ENCODE results near the gene TRPC4.

TRPC4 gene

DNA sequence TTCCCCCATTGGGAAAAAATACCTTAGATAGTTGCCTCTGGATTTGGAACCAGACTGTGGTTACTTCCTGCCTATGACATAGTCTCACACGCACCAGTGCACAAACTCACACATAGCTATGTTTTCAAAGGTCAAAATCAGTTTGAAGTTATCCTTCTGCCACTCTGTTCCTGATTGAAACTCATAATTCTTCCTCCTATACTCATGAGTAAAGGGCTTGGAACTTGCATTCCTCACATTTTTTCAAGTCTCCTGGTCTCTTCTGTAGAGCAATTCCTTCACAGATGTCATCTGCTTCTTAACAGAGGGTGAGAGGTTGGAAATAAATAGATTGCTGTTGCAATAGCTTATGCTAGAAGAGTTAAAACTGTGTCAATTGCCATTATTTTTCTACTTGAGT, 252.4 kb downstream of the TRPC4 start:
- H3K4me1 ChIP-seq (ENCODE audit: control insufficient read depth, insufficient read depth, low read length): peaks cover 4% of the 10 kb centered on the region
- H3K9me3 ChIP-seq (ENCODE audit: control insufficient read depth, insufficient read depth, low read length): no peaks in the 10 kb centered on the region
- H3K36me3 ChIP-seq (ENCODE audit: control insufficient read depth, insufficient read depth, low read length): no peaks in the 10 kb centered on the region
- no peak overlapping the region for H3K4me3 ChIP-seq (ENCODE audit: low read depth, low read length)
- H3K9ac ChIP-seq (ENCODE audit: low read depth, low read length): no peak overlapping the region
- no peaks in the 10 kb centered on the region for H3K27me3 ChIP-seq (ENCODE audit: control insufficient read depth, insufficient read depth, low read length)

DNA sequence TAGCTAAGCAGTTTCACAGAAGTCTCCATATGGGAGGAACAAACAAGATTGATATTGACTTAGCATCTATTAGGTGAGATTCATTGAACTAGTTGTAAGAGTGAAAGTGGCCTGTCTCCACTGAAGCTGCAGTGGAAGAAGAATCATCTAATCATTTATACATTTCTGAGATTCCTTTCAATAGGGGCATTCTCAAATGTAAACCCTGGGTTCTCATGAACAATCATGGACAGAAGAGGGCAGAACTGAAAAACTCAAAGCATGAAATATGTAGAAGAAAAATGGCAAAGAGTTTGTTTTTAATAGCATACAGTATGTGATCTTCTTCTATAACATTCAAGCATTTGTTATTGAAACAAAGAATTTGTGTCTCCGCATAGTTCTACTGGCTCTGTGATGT, 253.4 kb downstream of the TRPC4 start:
- Histone ChIP-seq H3K27me3 (ENCODE audit: control insufficient read depth, insufficient read depth, low read length) (no peaks in the 10 kb centered on the region), H3K9ac (ENCODE audit: low read depth, low read length) (no peak overlapping the region), H3K9me3 (ENCODE audit: control insufficient read depth, insufficient read depth, low read length) (no peaks in the 10 kb centered on the region), H3K4me3 (ENCODE audit: low read depth, low read length) (no peak overlapping the region), H3K4me1 (ENCODE audit: control insufficient read depth, insufficient read depth, low read length) (peaks cover 4% of the 10 kb centered on the region), H3K36me3 (ENCODE audit: control insufficient read depth, insufficient read depth, low read length) (no peaks in the 10 kb centered on the region)

DNA sequence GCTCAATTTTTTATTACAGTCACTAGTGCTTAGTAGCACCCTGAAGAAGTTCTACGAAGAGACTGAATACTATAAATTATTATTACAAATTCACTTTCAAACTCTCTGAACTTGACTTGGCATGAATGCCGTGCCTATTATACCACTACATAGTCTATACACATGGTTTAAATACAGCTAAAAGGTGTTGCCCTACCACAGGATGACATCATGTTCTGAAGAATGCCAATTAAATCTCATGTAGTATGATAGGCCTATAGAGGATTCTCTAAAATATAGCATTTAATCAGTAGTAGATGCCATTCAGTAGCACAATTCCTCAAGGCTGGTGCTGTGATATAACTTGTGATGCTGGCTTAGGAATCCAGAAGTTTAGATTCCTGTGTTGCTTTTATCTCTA, 254.3 kb downstream of the TRPC4 start:
- Histone ChIP-seq H3K36me3 (ENCODE audit: control insufficient read depth, insufficient read depth, low read length) (no peaks in the 10 kb centered on the region), H3K9me3 (ENCODE audit: control insufficient read depth, insufficient read depth, low read length) (no peaks in the 10 kb centered on the region), H3K4me3 (ENCODE audit: low read depth, low read length) (no peak overlapping the region), H3K9ac (ENCODE audit: low read depth, low read length) (no peak overlapping the region), H3K4me1 (ENCODE audit: control insufficient read depth, insufficient read depth, low read length) (peaks cover 4% of the 10 kb centered on the region), H3K27me3 (ENCODE audit: control insufficient read depth, insufficient read depth, low read length) (no peaks in the 10 kb centered on the region)

DNA sequence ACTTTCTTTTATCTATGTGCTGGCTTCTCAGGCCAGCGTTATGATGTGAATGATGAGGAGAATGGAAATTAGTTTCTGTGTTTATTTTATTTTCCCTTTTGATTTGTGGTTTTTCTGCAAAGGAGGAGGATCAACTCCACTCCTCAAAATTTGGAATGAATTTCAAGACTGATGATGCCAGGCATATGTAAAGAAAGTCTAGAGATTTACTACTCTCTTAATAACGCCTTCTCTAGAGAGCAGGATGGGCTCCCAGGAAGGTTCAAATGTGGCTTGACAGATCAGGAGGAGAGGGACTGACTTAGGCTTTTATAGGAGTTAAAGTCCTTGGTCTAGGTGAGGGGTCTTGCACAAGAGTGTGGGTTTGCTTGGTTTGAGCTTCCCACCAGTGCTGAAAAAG, 255.9 kb downstream of the TRPC4 start:
- H3K27me3 ChIP-seq (ENCODE audit: control insufficient read depth, insufficient read depth, low read length): no peaks in the 10 kb centered on the region
- no peak overlapping the region for H3K4me3 ChIP-seq (ENCODE audit: low read depth, low read length)
- H3K9ac ChIP-seq (ENCODE audit: low read depth, low read length): no peak overlapping the region
- H3K9me3 ChIP-seq (ENCODE audit: control insufficient read depth, insufficient read depth, low read length): no peaks in the 10 kb centered on the region
- no peaks in the 10 kb centered on the region for H3K36me3 ChIP-seq (ENCODE audit: control insufficient read depth, insufficient read depth, low read length)
- H3K4me1 ChIP-seq (ENCODE audit: control insufficient read depth, insufficient read depth, low read length): peaks cover 4% of the 10 kb centered on the region

DNA sequence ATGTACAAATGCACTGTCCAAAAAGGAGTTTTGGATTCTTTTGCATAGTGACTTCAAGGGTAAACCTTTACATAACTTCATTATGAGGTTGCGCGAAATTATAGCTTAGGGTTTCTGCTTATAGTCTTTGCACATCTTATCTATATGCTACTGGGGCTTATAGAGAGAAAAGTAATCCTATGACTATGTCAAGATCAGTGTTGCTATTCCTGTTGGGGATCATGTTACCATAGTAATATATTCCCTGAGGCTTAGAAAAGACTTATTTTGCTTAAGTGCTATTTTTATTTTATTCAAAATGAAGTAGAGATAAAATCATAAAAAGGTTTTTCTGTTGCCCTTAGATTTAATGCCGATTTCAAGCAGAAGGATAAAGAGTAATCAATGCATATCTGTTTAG, 256.3 kb downstream of the TRPC4 start:
- peaks cover 4% of the 10 kb centered on the region for H3K4me1 ChIP-seq (ENCODE audit: control insufficient read depth, insufficient read depth, low read length)

DNA sequence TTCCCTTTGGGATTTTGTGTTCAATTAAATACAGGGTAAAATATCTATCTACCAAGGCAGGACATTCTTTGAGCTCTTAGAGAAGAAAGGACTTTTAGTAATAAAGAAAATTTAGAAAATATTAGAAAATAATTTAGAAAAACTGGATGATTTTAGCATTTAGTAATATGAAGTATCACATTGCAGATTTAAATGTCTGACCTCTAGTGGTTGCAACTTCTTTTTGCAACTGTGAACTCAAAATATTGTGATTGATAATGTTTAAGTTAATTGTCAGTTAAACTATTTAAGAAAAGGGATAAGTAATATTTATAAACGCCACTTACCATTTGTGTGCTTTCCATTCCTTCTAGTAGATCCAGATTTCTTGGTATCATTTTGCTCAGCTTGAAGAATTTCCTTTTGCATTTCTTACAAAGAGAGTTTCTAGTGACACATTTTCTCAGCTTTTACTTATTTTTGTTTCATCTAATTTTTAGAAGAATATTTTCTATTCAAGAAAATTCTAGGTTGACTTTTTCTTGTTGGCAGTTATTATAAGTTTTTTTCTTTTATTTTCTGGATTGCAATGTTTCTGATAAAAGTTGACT, 260.7 kb downstream of the TRPC4 start:
- Histone ChIP-seq H3K36me3 (ENCODE audit: control insufficient read depth, insufficient read depth, low read length) (no peaks in the 10 kb centered on the region), H3K4me3 (ENCODE audit: low read depth, low read length) (no peak overlapping the region), H3K9ac (ENCODE audit: low read depth, low read length) (no peak overlapping the region), H3K27me3 (ENCODE audit: control insufficient read depth, insufficient read depth, low read length) (no peaks in the 10 kb centered on the region), H3K4me1 (ENCODE audit: control insufficient read depth, insufficient read depth, low read length) (no peaks in the 10 kb centered on the region), H3K9me3 (ENCODE audit: control insufficient read depth, insufficient read depth, low read length) (no peaks in the 10 kb centered on the region)

More for the DNA sequence above, 256.3 kb downstream of the TRPC4 start:
- Histone ChIP-seq H3K4me3 (ENCODE audit: low read depth, low read length) (no peak overlapping the region), H3K36me3 (ENCODE audit: control insufficient read depth, insufficient read depth, low read length) (no peaks in the 10 kb centered on the region), H3K9ac (ENCODE audit: low read depth, low read length) (no peak overlapping the region), H3K9me3 (ENCODE audit: control insufficient read depth, insufficient read depth, low read length) (no peaks in the 10 kb centered on the region), H3K27me3 (ENCODE audit: control insufficient read depth, insufficient read depth, low read length) (no peaks in the 10 kb centered on the region)

DNA sequence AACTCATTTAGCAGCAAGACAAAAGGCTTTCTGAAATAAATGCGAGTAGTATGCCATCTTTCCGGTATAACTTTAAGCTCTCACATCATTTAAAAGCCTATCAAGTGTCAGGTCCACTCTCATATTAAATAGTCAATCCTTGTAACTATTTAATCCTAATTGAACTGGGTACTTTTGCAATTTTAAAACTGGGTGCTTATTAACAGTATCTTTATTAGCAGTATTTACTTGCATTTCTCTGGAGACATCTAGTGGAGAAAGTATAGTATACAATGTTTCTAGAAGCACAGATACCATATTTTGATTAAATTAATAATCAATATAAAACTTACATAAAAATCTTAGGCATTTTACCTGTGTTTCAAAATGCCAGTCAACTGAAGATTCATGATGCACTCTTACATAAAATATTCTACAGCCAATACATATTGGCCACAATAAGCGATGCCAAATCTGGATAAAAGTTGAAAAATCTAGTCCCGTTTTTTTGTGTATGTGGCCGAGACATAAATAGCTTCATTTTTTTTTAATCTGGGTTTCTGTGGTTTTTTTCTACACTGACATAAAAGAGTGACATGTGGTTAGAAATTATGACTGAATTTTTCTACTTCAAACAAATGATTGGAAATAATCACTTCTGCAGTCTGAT, 266.7 kb downstream of the TRPC4 start:
- H3K4me3 ChIP-seq (ENCODE audit: low read depth, low read length): no peak overlapping the region
- peaks cover 5% of the 10 kb centered on the region for H3K4me1 ChIP-seq (ENCODE audit: control insufficient read depth, insufficient read depth, low read length)
- H3K36me3 ChIP-seq (ENCODE audit: control insufficient read depth, insufficient read depth, low read length): no peaks in the 10 kb centered on the region
- no peaks in the 10 kb centered on the region for H3K27me3 ChIP-seq (ENCODE audit: control insufficient read depth, insufficient read depth, low read length)
- no peaks in the 10 kb centered on the region for H3K9me3 ChIP-seq (ENCODE audit: control insufficient read depth, insufficient read depth, low read length)
- no peak overlapping the region for H3K9ac ChIP-seq (ENCODE audit: low read depth, low read length)

DNA sequence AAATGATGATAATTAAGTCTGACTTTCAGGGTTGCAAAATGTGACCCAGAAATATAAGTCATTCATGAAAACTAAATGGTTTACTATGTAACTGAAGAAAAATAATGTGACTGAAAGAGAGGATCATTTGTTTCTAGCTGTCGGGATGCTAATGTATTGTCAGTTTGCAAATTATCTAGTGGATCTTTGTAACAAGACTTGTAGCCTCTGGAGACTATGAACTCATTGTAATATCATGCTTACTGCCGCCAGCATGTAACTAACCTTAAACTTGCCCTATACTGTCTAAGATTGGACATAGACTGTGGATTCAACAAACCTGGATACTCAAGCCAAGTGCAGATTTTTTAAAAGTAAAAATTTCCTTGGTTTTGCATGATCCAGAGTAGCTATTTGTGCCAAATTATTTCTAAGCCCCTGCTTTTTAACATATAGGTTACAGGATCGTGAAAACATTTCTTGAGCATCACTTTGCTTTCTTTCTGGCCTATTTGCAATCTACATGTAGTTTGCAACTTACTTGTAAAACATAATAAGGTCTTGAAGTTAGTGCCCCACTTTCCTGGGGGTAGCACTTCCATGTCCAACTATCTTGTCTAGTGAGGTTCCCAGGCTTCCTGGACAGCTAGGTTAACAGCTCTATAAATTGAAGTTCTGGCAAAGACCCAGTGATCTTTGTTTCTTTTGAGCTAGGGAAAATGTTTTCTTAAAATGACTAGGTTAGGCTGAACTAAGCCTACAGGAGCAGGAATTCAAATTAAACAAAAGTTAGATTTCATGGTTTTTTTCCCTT, 267.7 kb downstream of the TRPC4 start:
- no peak overlapping the region for H3K4me3 ChIP-seq (ENCODE audit: low read depth, low read length)
- peaks cover 5% of the 10 kb centered on the region for H3K4me1 ChIP-seq (ENCODE audit: control insufficient read depth, insufficient read depth, low read length)
- no peaks in the 10 kb centered on the region for H3K27me3 ChIP-seq (ENCODE audit: control insufficient read depth, insufficient read depth, low read length)
- H3K9ac ChIP-seq (ENCODE audit: low read depth, low read length): no peak overlapping the region
- H3K9me3 ChIP-seq (ENCODE audit: control insufficient read depth, insufficient read depth, low read length): no peaks in the 10 kb centered on the region
- H3K36me3 ChIP-seq (ENCODE audit: control insufficient read depth, insufficient read depth, low read length): no peaks in the 10 kb centered on the region

DNA sequence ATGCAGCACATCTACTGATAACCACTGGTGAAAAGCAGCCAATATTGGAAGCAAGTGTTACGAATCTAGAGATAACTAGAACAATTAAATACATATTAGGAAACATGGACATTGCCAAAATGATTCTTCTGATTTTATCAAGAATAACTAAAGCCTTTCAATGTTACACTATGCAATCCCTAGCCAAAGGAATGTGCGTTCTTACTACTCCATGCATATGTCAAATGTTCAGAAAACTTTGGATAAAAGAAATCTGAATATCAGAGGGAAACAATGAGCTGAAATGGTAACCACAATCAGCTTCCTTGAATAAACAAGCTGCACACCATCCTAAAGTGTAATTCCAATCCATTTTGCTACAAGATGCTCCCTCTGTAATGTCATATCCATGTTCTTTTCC, 270.1 kb downstream of the TRPC4 start:
- no peaks in the 10 kb centered on the region for H3K36me3 ChIP-seq (ENCODE audit: control insufficient read depth, insufficient read depth, low read length)
- H3K9ac ChIP-seq (ENCODE audit: low read depth, low read length): no peak overlapping the region
- H3K4me3 ChIP-seq (ENCODE audit: low read depth, low read length): no peak overlapping the region
- H3K9me3 ChIP-seq (ENCODE audit: control insufficient read depth, insufficient read depth, low read length): no peaks in the 10 kb centered on the region
- no peaks in the 10 kb centered on the region for H3K27me3 ChIP-seq (ENCODE audit: control insufficient read depth, insufficient read depth, low read length)
- H3K4me1 ChIP-seq (ENCODE audit: control insufficient read depth, insufficient read depth, low read length): peaks cover 14% of the 10 kb centered on the region

DNA sequence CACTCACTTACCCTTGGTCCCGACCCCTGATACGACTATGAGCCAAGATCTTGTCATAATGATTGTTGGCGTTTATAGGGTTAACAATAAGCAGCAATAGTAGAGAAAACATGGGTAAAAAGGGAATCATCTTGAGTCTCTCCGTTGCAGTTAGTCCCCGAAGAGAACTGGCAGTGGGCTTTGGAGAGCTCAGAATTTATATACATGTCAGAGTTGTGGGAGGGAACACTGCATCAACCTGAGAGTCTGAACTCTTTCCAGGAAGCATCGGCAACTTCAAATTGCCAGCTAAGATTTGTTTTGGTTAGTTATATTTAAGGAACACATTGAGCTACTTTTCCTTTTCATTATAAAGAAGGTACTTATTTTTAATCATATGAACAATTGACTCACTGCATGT, 271.0 kb downstream of the TRPC4 start, which contains the start of gene POSTN:
Gene POSTN, minus strand, starts transcription at position 172 of the 400 bp plus-strand sequence. Its CDS starts 42 bp downstream, at position 130.
- H3K9ac ChIP-seq (ENCODE audit: low read depth, low read length): no peak within 1 kb of the TSS
- no peaks in the 10 kb centered on the region for H3K36me3 ChIP-seq (ENCODE audit: control insufficient read depth, insufficient read depth, low read length)
- H3K9me3 ChIP-seq (ENCODE audit: control insufficient read depth, insufficient read depth, low read length): no peaks in the 10 kb centered on the region
- no peak within 1 kb of the TSS for H3K4me3 ChIP-seq (ENCODE audit: low read depth, low read length)
- H3K4me1 ChIP-seq (ENCODE audit: control insufficient read depth, insufficient read depth, low read length): peaks cover 15% of the 10 kb centered on the region
- H3K27me3 ChIP-seq (ENCODE audit: control insufficient read depth, insufficient read depth, low read length): no peaks in the 10 kb centered on the region

DNA sequence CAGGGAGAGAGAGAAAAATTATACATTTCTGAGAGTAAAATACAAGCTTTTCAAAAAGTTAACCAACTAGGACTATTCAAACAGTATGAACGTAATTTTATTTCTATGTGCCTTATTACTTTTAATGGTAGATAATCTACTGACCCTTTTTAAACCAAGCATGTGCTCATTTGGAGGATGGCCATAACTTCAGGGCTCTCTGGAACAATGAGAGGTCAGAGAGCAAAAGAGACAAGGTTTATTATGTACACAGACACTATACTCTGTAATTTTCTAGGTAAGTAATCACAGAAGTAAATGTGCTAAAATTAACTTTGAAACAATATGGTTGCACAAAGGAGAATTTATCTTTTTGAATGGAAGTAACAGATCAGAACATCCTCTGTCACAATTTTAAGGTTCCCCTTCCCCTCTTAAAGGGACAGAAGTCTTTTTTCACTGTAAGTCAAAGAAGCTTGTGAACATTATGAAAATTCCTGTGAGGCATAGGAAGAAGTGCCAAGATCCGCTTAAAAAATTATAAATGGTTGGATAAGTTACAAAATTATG, 272.0 kb downstream of the TRPC4 start:
- Histone ChIP-seq H3K4me1 (ENCODE audit: control insufficient read depth, insufficient read depth, low read length) (peaks cover 15% of the 10 kb centered on the region), H3K4me3 (ENCODE audit: low read depth, low read length) (no peak overlapping the region), H3K36me3 (ENCODE audit: control insufficient read depth, insufficient read depth, low read length) (no peaks in the 10 kb centered on the region), H3K9ac (ENCODE audit: low read depth, low read length) (no peak overlapping the region), H3K9me3 (ENCODE audit: control insufficient read depth, insufficient read depth, low read length) (no peaks in the 10 kb centered on the region), H3K27me3 (ENCODE audit: control insufficient read depth, insufficient read depth, low read length) (no peaks in the 10 kb centered on the region)
